ENCODE results near the gene BACE1-AS. TPM values are rescaled to one million over a fixed set of nuclear protein-coding genes. Genes with fewer than 3 reads are reported as not detected.

BACE1-AS gene
- total RNA-seq, result 4.3 and 4.7 TPM in 2 replicates

DNA sequence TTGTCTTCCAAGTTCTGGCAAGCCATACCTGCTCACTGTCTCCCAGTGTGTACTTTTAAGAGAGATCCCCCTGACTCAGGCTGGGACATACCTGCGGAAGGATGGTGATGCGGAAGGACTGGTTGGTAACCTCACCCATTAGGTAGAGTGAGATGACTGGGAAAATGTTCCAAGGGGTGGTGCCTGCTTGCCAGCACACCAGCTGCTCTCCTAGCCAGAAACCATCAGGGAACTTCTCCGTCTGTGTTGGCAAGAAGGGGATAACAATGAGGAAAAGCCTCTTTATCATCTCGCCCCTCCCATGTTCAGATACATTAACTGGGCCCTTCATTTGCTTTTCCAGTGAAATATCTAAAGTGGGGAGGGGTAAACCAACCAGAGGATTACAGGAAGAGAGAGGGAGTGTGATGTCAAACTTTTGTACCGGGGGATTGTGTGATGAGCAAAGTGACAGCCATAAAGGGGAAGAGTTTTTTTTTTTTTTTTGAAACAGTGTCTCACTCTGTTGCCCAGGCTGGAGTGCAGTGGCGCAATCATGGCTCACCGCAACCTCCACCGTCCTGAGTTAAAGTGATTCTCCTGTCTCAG, at the start of gene BACE1-AS:
TSS of gene BACE1-AS (plus strand) at position 538 of the 588 bp plus-strand sequence.

DNA sequence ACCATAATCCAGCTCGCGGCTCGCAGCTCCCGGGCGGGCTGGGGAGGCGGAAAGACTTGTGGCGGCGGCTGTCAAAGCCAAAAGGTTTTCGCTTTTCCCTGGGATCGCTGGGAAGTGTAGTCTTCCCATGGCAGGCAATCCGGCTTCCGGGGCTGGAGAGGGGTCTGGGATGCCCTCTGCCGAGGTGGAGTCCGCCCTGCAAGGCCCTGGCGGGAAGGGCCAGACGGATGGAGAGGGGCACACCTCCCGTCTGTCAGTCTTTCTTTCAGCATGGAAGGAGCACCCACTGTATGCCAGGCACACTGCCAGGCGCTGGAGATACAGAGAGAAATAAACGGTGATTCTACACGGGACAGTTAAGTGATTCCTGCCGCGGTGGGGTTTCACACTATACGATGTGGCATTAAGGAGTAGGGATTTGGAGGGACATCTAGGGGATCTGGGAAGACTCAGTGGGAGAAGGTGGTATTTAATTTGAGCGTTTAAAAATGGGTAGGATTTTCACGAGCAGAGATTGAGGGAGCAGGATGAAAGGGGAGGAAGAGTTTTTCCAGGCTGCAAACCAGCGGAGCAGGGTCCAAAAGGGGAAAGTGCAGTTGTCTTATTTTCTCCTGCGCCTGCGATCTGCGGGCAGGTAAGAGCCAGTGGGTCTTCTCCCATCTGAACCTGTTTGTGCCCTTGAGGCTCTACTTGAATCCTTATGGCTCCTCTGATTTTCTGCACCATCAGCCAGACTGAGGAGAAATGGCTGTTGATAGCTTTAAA, 25.2 kb downstream of the BACE1-AS start, which contains the start of gene BACE1:
TSS of gene BACE1 (minus strand) at position 60 of the 765 bp plus-strand sequence. CDS start 461 bp downstream, outside the sequence.

DNA sequence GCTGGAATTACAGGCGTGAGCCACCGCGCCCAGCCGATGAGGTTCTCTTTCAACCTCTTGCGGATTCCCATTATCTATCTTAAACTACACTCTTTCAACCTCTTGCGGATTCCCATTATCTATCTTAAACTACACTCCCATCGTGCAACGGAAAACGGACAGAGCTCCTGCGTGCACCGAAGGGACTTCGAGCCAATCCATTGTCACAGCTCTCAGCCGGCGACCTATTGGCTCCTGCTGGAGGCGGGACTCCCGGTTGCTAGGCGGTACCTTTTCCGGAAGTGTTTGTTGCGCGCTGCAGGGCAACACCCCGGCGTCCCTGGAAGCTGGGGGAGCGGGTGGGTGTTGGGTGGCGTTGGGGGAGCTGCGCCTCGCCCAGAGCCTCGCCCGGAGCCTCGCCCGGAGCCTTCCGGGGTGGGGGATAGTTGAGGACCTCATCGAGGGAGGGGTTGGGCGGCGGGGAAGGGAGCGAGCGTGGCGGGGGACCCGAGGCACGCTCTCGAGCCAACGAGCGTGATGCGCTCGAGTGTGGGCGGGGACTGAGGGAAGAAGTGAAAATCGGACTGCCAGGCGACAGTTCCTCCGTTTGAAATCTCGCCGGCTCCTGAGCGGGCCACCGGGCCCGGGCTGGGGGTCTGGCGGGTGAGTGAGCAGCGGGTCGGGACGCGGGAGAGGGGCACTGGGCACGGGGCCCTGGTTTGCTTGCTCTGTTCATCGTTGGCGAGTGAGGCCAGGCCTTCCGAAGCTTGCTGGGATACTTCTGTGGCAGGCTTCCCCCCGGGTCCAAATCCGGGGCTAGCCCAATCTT, 36.6 kb downstream of the BACE1-AS start, which contains the start of gene CEP164:
TSS of gene CEP164 (plus strand) at position 288 of the 808 bp plus-strand sequence. CDS start 10,733 bp downstream, outside the sequence.

Small RNAs within 50 kb of the gene (small RNA-seq; reads per million reads assigned to genes)
- not detected for gene RF00564

Other genes with a start within 250 kb of the BACE1-AS start
- gene SIK3, start 192.9 kb upstream of the BACE1-AS start, total RNA-seq, result 9.5 and 11.8 TPM in 2 replicates
- 126 and 206 TPM in 2 replicates for gene PAFAH1B2, start 147.1 kb upstream of the BACE1-AS start, total RNA-seq
- gene SIDT2, start 112.6 kb upstream of the BACE1-AS start, total RNA-seq, result 17.0 and 22.8 TPM in 2 replicates
- 61.6 and 1,293 TPM in 2 replicates for gene TAGLN, start 92.0 kb upstream of the BACE1-AS start, total RNA-seq
- 33.8 and 49.0 TPM in 2 replicates for gene PCSK7, start 59.3 kb upstream of the BACE1-AS start, total RNA-seq
- gene RNF214, start 58.7 kb upstream of the BACE1-AS start, total RNA-seq, result 12.3 and 14.1 TPM in 2 replicates
- 25.1 and 28.8 TPM in 2 replicates for gene BACE1, start 24.9 kb downstream of the BACE1-AS start, total RNA-seq
- 26.2 and 27.9 TPM in 2 replicates for gene CEP164, start 36.5 kb downstream of the BACE1-AS start, total RNA-seq